LoVo (cell line): Measurements from ENCODE around the gene KREMEN2.
A peak's percentile ranks its signal among the peaks of the same experiment; 100 is the strongest.
"Not testable (repeated sequence)": the region's sequence is repeated elsewhere in the genome, so short reads cannot be mapped to it uniquely, and the experiment has no call there.

Experiments used
- DNase-seq: peaks from one replicate; pipeline ENCODE4 v3.0.0-alpha.2; 2016; ENCODE audit warnings: low spot score

KREMEN2 gene

GRCh38 chr16:2963723-2964474 lies at the start of gene KREMEN2:
TSS of gene KREMEN2 (plus strand) at chr16:2964275. CDS start at chr16:2964521, 246 bp downstream.
- DNase-seq, result peak; percentile 69

- DNase-seq, result no peak
Observed at GRCh38 chr16:2915196-2915929, 48.7 kb upstream of the KREMEN2 start.

- DNase-seq, result peak; percentile 54
Observed at GRCh38 chr16:2919511-2920255, 44.4 kb upstream of the KREMEN2 start.

- DNase-seq, result no peak
Observed at GRCh38 chr16:2923481-2923880, 40.6 kb upstream of the KREMEN2 start.

- DNase-seq, result no peak
Observed at GRCh38 chr16:2924901-2925755, 38.9 kb upstream of the KREMEN2 start.

GRCh38 chr16:2925951-2926649 lies 38.0 kb upstream of the KREMEN2 start:
- DNase-seq, result no peak

- no peak for DNase-seq
Observed at GRCh38 chr16:2926650-2926999, 37.5 kb upstream of the KREMEN2 start.

- DNase-seq, result peak; percentile 86
Observed at GRCh38 chr16:2927010-2927646, 36.9 kb upstream of the KREMEN2 start.

- not testable (repeated sequence) for DNase-seq
Observed at GRCh38 chr16:2928151-2928550, 35.9 kb upstream of the KREMEN2 start.

- no peak for DNase-seq
Observed at GRCh38 chr16:2928796-2929195, 35.3 kb upstream of the KREMEN2 start.

GRCh38 chr16:2929693-2930092 lies 34.4 kb upstream of the KREMEN2 start:
- DNase-seq, result no peak

- DNase-seq, result no peak
Observed at GRCh38 chr16:2930236-2930635, 33.8 kb upstream of the KREMEN2 start.

GRCh38 chr16:2931231-2931914 lies 32.7 kb upstream of the KREMEN2 start:
- not testable (repeated sequence) for DNase-seq

GRCh38 chr16:2933136-2933535 lies 30.9 kb upstream of the KREMEN2 start:
- DNase-seq, result no peak

GRCh38 chr16:2933701-2934100 lies 30.4 kb upstream of the KREMEN2 start:
- DNase-seq, result no peak

GRCh38 chr16:2934450-2934849 lies 29.6 kb upstream of the KREMEN2 start:
- DNase-seq, result no peak

- no peak for DNase-seq
Observed at GRCh38 chr16:2936436-2937011, 27.6 kb upstream of the KREMEN2 start.

GRCh38 chr16:2937170-2937569 lies 26.9 kb upstream of the KREMEN2 start:
- DNase-seq, result no peak

- DNase-seq, result no peak
Observed at GRCh38 chr16:2938206-2938605, 25.9 kb upstream of the KREMEN2 start.

- no peak for DNase-seq
Observed at GRCh38 chr16:2939968-2940367, 24.1 kb upstream of the KREMEN2 start.
